ENCODE results near the gene LONP1.

Gene LONP1

GRCh38 chr19:5695649-5696195, 24.2 kb downstream of the LONP1 start:
- TF ChIP-seq, protein P1, sequence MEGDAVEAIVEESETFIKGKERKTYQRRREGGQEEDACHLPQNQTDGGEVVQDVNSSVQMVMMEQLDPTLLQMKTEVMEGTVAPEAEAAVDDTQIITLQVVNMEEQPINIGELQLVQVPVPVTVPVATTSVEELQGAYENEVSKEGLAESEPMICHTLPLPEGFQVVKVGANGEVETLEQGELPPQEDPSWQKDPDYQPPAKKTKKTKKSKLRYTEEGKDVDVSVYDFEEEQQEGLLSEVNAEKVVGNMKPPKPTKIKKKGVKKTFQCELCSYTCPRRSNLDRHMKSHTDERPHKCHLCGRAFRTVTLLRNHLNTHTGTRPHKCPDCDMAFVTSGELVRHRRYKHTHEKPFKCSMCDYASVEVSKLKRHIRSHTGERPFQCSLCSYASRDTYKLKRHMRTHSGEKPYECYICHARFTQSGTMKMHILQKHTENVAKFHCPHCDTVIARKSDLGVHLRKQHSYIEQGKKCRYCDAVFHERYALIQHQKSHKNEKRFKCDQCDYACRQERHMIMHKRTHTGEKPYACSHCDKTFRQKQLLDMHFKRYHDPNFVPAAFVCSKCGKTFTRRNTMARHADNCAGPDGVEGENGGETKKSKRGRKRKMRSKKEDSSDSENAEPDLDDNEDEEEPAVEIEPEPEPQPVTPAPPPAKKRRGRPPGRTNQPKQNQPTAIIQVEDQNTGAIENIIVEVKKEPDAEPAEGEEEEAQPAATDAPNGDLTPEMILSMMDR (IDR thresholded peaks at IDR 0.05; ENCODE audit: low read depth, low read length), result no peak
- no peak overlapping the region for H3K4me3 ChIP-seq (replicated peaks in 1 of 2; ENCODE audit: low read depth in 2 of 2, low read length in 2 of 2)
- DNase-seq (ENCODE audit: low read depth in 2 of 2), result no peak

DNA sequence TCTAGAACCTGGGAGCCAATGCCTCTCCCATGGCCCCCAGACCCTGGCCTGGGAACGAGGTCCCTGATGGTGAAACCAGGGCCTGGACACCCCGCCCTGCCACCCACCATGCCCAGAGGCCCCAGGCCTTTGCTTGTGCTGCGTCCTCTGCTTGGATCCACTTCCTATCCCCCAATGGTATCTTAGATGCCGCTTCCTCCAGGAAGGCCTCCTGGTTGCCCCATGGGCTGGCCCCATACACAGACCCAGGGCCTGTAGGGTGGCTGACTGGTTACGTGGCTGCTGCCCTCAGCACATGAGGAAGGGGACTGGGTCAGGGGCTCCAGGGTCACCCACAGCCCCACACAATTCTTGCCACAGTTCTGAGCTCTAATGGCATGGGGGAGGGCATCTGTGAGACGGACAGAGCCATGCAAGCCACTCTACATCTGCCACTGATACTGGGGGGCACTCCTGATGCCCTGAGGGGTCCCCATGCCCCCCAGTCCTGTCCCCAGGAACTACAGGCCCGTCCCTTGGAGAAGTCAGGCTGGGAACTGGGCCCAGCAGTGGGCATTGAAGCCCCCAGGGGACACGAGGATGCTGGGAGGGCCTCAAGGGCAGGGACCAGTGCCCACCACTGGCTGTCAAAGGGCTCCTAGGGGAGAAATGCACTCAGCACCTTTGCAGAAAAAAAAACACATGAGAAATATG, 24.8 kb downstream of the LONP1 start:
- TF ChIP-seq, protein P1 (IDR thresholded peaks at IDR 0.05; ENCODE audit: low read depth, low read length), result no peak
- H3K4me3 ChIP-seq (replicated peaks in 1 of 2; ENCODE audit: low read depth in 2 of 2, low read length in 2 of 2), result no peak overlapping the region
- DNase-seq (ENCODE audit: low read depth in 2 of 2), result no peak

DNA sequence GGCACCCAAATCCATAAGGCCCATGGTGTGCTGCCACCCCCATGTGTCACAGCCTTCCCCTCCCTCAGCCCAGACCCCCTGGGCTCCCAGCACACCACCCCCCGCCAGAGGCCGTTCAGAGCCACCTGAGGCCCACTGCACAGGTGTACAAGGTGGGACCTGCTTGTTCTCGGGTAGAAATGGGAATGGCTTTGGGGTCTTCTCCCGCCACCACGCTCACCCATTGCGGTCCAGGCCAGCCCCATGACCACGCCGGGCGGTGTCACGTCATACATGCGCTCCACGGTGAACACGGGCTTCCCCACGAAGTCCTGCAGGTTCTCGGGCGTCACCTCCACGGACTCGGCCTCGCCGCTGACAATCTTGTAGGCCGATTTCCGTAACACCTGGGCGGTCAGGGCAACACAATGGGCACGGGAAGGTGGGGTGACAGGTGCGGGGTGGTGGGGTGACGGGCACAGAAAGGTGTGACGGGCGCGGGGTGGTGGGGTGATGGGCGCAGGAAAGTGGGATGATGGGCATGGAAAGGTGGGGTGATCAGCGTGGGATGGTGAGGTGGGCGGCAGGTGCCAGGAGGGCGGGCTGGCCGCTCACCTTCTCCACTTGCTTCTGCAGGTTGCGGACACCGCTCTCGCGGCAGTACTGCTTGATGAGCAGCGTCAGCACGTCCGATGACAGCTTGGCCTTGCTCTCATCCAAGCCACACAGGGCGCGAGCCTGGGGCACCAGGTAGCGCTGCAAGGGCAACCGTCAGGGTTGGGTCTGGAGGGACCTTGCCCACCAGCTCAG, 25.6 kb downstream of the LONP1 start:
- DNase-seq (ENCODE audit: low read depth in 2 of 2), result no peak
- TF ChIP-seq, protein P1 (IDR thresholded peaks at IDR 0.05; ENCODE audit: low read depth, low read length), result no peak
- H3K4me3 ChIP-seq (replicated peaks in 1 of 2; ENCODE audit: low read depth in 2 of 2, low read length in 2 of 2), result no peak overlapping the region

GRCh38 chr19:5693195-5694166, 26.5 kb downstream of the LONP1 start:
- TF ChIP-seq, protein P1 (IDR thresholded peaks at IDR 0.05; ENCODE audit: low read depth, low read length), result no peak
- H3K4me3 ChIP-seq (replicated peaks in 1 of 2; ENCODE audit: low read depth in 2 of 2, low read length in 2 of 2), result no peak overlapping the region
- DNase-seq (ENCODE audit: low read depth in 2 of 2), result no peak

DNA sequence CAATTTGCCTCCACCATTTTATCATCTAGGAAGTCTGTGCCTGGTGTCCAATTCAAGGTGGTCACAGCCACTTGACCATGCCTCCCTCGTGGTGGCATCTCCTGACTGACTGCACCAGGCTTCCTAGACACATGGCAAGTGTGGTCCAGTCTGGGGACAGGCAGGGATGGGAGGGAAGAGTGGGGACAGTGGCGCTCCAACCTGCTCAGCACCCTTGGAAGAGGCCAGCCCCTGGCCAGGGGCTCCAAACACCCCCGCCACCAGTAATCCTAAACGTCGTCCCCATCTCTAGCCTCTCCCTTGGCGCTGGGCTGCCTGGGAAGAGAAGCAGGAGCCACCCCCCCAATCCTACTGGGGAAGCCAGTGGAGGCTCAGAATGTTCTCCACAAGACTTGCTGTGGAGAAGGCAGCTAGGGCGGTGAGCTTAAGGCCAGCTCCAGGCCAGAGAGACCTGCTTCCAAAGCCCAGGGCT, 27.2 kb downstream of the LONP1 start:
- no peak for DNase-seq (ENCODE audit: low read depth in 2 of 2)
- TF ChIP-seq, protein P1 (IDR thresholded peaks at IDR 0.05; ENCODE audit: low read depth, low read length), result no peak
- H3K4me3 ChIP-seq (replicated peaks in 1 of 2; ENCODE audit: low read depth in 2 of 2, low read length in 2 of 2), result no peak overlapping the region

Data from cardiac fibroblast (primary cell).